Hindlimb muscle (tissue), 1 donor: ENCODE measurements around the gene HIPK3. TPM values are rescaled to one million over a fixed set of nuclear protein-coding genes. Genes with fewer than 3 reads are reported as not detected.
"Not testable (repeated sequence)": the region's sequence is repeated elsewhere in the genome, so short reads cannot be mapped to it uniquely, and the experiment has no call there.

Experiments
- DNase-seq: peaks from one replicate; pipeline ENCODE4 v3.0.0-alpha.2; 2013
- polyA plus RNA-seq: library from polyadenylated mRNA; unstranded; fragments of 120-200 nt; gene quantifications from one replicate; pipeline ENCODE4 v1.2.1, GENCODE V29; 2013; ENCODE audit not compliant: insufficient read length

HIPK3 gene
- 85.1 TPM for polyA plus RNA-seq

DNA sequence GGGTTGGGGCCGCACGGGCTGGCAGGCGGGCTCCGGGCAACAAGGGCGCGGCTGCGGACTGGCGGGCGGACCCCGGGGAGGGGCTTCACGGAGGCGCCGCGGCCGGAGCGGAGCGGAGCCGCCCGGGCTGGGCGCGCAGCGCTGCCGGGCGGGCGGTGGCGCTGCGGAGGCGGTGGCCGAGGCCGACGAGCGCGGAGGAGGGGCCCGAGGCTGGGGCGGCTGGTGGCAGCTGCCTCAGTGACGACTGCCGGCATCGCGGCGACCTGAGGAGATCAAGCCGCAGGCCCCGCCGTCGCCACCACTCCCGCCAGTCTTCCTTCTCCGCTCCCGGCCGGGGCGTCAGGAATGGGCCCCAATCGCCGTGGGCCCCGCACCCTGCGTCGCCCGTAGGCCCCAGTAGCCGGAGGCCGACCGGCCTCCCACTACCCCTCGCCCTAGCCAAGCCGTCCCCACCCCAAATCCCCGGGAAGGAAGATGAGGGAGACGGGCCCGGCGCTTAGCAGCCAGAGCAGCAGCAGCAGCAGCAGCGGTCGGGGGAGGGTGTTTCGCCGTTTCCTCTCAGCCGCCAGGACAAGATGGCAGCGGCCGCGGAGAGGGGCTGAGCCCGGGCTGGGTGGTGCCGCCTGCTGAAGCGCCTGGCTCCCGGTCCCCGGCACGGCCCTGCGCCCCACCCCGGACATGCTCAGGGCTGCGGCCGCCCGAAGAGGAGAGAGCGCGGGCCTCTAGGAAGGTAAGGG lies at the start of gene HIPK3:
Gene HIPK3, plus strand, starts transcription at position 222 of the 737 bp plus-strand sequence.
- peak; percentile 92 for DNase-seq

- DNase-seq, result no peak
These were observed 49.7 kb upstream of the HIPK3 start for GRCh38 chr11:33207408-33207985.

GRCh38 chr11:33208150-33208549 lies 49.0 kb upstream of the HIPK3 start:
- DNase-seq, result no peak

GRCh38 chr11:33211153-33211552 lies 46.0 kb upstream of the HIPK3 start:
- no peak for DNase-seq

DNA sequence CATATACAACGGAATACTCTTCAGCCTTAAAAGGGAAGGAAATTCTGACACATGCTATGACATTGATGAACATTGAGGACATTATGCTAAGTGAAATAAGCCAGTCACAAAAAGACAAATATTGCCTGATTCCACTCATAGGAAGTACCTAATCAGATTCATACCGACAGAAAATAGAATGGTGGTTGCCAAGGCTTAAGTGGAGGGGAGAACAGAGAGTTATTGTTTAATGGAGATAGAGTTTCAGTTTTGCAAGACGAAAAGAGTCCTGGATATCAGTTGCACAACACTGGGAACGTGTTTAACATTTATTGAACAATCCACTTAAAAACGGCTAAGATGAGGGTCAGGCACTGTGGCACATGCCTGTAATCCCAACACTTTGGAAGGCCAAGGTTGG lies 45.6 kb upstream of the HIPK3 start:
- no peak for DNase-seq

DNA sequence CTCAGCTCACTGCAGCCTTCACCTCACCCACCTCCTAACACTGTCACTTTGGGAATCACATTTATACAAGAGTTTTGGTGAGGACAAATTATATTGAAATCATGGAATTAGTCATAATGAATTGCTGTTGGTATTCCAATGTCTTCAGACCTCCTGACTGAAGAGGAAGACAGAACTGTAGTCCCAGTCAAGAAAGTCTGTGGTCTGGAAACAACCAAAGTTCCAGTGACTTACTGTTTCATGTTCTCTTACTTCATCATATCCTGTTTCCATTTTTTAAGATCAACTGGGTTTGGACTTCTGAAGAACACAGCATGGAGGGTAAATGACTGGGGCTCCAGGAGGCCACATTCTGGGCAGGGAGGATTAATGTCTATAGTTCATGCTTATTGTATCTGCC lies 43.0 kb upstream of the HIPK3 start:
- no peak for DNase-seq

DNA sequence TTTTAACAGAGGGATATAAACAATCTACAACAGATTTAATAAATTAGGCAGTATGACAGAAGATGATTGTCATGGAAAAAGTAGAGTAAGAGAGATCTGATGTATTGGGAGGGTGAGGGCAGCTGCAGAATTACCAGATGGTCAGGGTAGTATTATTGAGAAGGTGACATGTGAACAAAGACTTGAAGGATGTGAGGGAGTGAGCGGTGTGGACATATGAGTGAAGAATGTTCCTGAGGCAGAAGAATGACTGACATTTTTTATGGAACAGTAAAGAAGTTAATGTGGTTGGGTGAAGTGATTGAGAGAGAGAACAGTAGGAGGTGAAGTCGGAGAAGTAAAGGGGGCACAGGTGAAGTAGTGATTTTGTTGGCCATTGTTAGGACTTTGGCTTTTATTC lies 42.4 kb upstream of the HIPK3 start:
- DNase-seq, result no peak

GRCh38 chr11:33216676-33217075 lies 40.5 kb upstream of the HIPK3 start:
- DNase-seq, result not testable (repeated sequence)

DNA sequence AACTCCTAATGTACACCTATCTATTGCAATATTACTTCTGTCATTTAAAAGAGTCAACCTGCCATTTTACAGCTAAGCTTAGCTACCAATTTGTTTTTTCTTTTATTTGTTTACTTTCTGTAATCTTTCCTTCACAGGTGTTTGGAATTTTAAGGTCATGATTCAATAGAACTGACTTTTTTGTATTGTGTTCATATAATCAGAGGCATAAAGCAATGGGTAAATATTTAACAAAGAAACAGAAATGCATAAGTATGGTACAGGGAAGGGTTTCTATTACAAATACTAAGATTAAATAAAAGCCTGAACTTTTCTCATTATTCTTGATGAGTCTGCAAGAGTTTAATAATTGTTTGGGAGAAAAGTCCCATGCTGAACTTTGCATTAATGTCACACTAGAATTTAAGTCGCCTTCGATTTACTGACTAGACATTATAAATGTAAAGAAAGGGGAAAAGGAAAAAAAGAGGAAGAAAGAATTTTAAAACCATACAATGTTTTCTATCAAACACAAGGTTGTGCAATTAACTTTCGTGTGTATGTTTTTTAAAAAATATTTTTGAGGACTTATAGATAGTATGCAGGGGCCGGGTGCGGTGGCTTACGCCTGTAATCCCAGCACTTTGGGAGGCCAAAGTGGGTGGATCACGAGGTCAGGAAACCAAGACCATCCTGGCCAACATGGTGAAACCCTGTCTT lies 35.0 kb upstream of the HIPK3 start:
- no peak for DNase-seq

DNA sequence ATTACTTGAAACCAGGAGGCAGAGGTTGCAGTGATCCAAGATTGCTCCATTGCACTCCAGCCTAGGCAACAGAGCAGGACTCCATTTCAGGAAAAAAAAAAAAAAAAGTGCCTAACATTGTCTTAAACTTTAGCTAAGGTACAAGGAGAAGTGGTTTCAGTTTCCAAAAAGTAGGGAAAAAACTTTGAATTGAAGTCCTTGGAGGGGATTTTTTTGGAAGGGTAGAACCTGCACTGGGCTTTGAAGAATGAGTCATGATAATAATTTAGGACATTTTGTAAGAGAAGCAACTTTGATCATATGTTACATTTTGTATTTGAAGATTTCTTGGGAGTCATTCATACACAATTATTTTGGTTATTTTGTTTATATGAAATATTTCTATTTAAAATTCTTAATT lies 31.8 kb upstream of the HIPK3 start:
- DNase-seq, result no peak

GRCh38 chr11:33227578-33228261 lies 29.5 kb upstream of the HIPK3 start:
- no peak for DNase-seq

- no peak for DNase-seq
These were observed 22.6 kb upstream of the HIPK3 start for GRCh38 chr11:33234397-33235190.

DNA sequence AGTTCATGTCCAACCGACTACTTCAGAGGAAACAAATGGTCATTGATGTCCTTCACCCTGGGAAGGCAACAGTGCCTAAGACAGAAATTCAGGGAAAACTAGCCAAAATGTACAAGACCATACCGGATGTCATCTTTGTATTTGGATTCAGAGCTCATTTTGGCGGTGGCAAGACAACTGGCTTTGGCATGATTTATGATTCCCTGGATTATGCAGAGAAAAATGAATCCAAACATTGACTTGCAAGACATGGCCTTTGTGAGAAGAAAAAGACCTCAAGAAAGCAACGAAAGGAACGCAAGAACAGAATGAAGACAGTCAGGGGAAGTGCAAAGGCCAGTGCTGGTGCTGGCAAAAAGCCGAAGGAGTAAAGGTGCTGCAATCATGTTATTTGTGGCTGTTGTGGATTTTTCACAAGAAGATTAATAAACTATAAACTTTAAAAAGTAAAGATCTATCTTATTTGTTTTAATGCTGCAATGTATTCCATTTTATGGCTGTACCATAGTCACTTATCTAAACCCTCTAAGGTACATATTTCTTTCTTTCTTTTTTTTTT lies 20.1 kb upstream of the HIPK3 start:
- DNase-seq, result no peak

DNA sequence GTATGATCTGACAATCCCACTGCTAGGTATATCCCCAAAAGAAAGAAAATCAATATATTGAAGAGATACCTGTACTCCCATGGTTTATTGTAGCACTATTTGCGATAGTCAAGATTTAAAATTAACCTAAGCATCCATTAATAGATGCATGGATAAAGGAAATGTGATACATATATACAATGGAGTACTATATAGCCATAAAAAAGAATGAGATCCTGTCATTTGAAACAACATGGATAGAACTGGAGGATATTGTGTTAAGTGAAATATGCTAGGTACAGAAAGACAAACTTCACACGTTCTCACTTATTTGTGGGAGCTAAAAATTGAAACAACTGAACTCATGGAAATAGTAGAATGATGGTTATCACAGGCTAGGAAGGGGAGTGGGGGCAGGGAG lies 14.6 kb upstream of the HIPK3 start:
- no peak for DNase-seq

GRCh38 chr11:33243654-33244053 lies 13.5 kb upstream of the HIPK3 start:
- DNase-seq, result not testable (repeated sequence)

- DNase-seq, result no peak
These were observed 8.7 kb upstream of the HIPK3 start for GRCh38 chr11:33248416-33248971.

- no peak for DNase-seq
These were observed 959 bp upstream of the HIPK3 start for GRCh38 chr11:33256031-33256812.

- no peak for DNase-seq
These were observed 395 bp upstream of the HIPK3 start for GRCh38 chr11:33256813-33257159.

DNA sequence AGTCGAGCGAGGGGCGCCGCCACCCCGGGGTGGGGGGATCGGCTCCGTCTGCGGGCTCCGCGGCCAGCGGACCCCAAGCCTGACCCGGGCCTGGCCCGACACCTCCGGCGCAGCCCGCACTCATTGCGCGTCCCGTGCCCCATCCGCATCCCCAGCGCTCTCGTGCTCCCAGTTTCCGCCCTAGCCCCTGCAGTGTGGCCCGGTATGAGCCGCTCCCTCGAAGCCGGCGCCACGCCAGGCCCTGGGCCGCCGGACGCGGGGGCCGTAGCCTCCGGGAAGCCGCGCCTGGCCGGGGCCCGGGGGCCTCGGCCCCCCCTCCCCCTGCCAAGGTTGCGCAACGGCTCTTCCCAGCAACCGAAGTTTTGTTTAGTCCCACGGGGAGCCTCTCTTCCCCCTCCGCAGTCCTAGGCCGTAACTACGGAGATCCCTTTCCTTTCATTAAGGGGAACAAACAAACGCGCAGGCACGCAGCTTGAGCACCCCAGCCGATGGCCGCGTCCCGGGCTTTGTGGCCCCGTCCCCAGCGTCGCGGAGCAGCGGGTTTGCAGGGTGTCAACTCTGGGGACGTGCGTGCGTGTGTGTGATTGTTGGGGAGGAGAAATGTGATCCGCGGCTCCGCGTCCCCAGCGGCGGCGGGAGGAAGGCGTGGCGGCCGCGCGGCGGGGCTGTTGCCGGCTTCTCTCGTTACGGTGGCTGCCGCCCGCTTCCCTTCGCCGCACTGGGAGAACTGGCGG lies 883 bp downstream of the HIPK3 start:
- DNase-seq, result peak; percentile 93

DNA sequence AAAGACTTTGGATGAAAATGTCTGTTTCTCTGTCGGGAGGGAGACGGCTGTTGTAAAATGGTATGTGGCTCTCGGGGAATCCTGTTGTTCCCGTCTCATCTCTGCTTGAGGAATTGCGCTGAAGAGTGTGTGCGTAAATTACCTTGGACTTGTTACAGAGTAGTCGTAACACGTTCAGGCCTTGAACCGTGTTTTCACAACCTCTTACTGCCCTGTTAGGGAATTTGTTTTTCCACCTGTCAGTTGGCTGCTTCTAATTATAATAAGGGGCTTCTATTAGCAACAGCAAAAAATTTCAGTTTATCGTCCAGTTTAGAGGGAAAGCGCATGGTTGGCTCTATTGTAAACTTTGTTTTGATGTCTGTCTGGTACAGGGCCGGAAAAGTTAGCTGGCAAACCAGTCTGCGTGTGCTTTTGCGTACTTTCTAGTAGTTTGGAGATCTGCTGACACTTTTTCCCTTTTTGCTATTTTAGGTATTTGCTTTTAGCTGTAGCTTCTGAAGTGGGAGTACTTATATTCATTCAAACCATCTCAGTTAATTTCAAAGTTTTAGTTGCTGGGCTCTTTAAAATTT lies 1.5 kb downstream of the HIPK3 start:
- no peak for DNase-seq
